ENCODE data around the gene OMP.

OMP gene

GRCh38 chr11:77087723-77088225, 14.9 kb upstream of the OMP start:
- no peak overlapping the region for H3K4me3 ChIP-seq
- no peaks in the 10 kb centered on the region for H3K27me3 ChIP-seq (ENCODE audit: low read depth)
- in situ Hi-C loops (cut with MboI; ENCODE audit: low sequenced_read_pairs): no loop called here
- no peaks in the 10 kb centered on the region for H3K4me1 ChIP-seq
- DNase-seq (ENCODE audit: low spot score in 2 of 2): no peak
- no peaks in the 10 kb centered on the region for H3K9me3 ChIP-seq
- no peaks in the 10 kb centered on the region for H3K36me3 ChIP-seq (replicated peaks)

GRCh38 chr11:77088236-77089003, 14.2 kb upstream of the OMP start:
- in situ Hi-C loops (cut with MboI; ENCODE audit: low sequenced_read_pairs): no loop called here
- Histone ChIP-seq H3K4me3 (no peak overlapping the region), H3K9me3 (no peaks in the 10 kb centered on the region), H3K36me3 (replicated peaks) (no peaks in the 10 kb centered on the region), H3K27me3 (ENCODE audit: low read depth) (no peaks in the 10 kb centered on the region), H3K4me1 (no peaks in the 10 kb centered on the region)
- no peak for DNase-seq (ENCODE audit: low spot score in 2 of 2)

GRCh38 chr11:77089004-77089545, 13.6 kb upstream of the OMP start:
- Histone ChIP-seq H3K27me3 (ENCODE audit: low read depth) (no peaks in the 10 kb centered on the region), H3K36me3 (replicated peaks) (no peaks in the 10 kb centered on the region), H3K4me1 (no peaks in the 10 kb centered on the region), H3K4me3 (no peak overlapping the region), H3K9me3 (no peaks in the 10 kb centered on the region)
- in situ Hi-C loops (cut with MboI; ENCODE audit: low sequenced_read_pairs): no loop called here
- no peak for DNase-seq (ENCODE audit: low spot score in 2 of 2)

- no peak for DNase-seq (ENCODE audit: low spot score in 2 of 2)
- Histone ChIP-seq H3K27me3 (ENCODE audit: low read depth) (no peaks in the 10 kb centered on the region), H3K4me3 (no peak overlapping the region), H3K4me1 (no peaks in the 10 kb centered on the region), H3K36me3 (replicated peaks) (no peaks in the 10 kb centered on the region), H3K9me3 (no peaks in the 10 kb centered on the region)
- in situ Hi-C loops (cut with MboI; ENCODE audit: low sequenced_read_pairs): loop anchor here (5.0 kb wide), 1 partner anchor 43 kb away; no protein-coding TSS in a partner anchor
Observed at GRCh38 chr11:77090046-77090372, 12.6 kb upstream of the OMP start.

- Histone ChIP-seq H3K4me1 (no peaks in the 10 kb centered on the region), H3K9me3 (no peaks in the 10 kb centered on the region), H3K4me3 (no peak overlapping the region), H3K27me3 (ENCODE audit: low read depth) (no peaks in the 10 kb centered on the region), H3K36me3 (replicated peaks) (no peaks in the 10 kb centered on the region)
- in situ Hi-C loops (cut with MboI; ENCODE audit: low sequenced_read_pairs): loop anchor here (5.0 kb wide), 1 partner anchor 43 kb away; no protein-coding TSS in a partner anchor
- no peak for DNase-seq (ENCODE audit: low spot score in 2 of 2)
Observed at GRCh38 chr11:77090373-77091111, 12.1 kb upstream of the OMP start.

- peak; percentile 49 to 86 for DNase-seq (ENCODE audit: low spot score in 2 of 2)
- H3K4me1 ChIP-seq: no peaks in the 10 kb centered on the region
- no peak overlapping the region for H3K4me3 ChIP-seq
- no peaks in the 10 kb centered on the region for H3K36me3 ChIP-seq (replicated peaks)
- in situ Hi-C loops (cut with MboI; ENCODE audit: low sequenced_read_pairs): loop anchor here (5.0 kb wide), 1 partner anchor 44 kb away; no protein-coding TSS in a partner anchor
- H3K27me3 ChIP-seq (ENCODE audit: low read depth): no peaks in the 10 kb centered on the region
- H3K9me3 ChIP-seq: no peaks in the 10 kb centered on the region
Observed at GRCh38 chr11:77091146-77091940, 11.3 kb upstream of the OMP start.

- Histone ChIP-seq H3K4me1 (no peaks in the 10 kb centered on the region), H3K9me3 (no peaks in the 10 kb centered on the region), H3K27me3 (ENCODE audit: low read depth) (no peaks in the 10 kb centered on the region), H3K36me3 (replicated peaks) (no peaks in the 10 kb centered on the region), H3K4me3 (no peak overlapping the region)
- in situ Hi-C loops (cut with MboI; ENCODE audit: low sequenced_read_pairs): loop anchor here (5.0 kb wide), 1 partner anchor 45 kb away; no protein-coding TSS in a partner anchor
- DNase-seq (ENCODE audit: low spot score in 2 of 2): no peak
Observed at GRCh38 chr11:77092382-77092781, 10.3 kb upstream of the OMP start.

- Histone ChIP-seq H3K27me3 (ENCODE audit: low read depth) (no peaks in the 10 kb centered on the region), H3K36me3 (replicated peaks) (no peaks in the 10 kb centered on the region), H3K4me3 (no peak overlapping the region), H3K4me1 (no peaks in the 10 kb centered on the region), H3K9me3 (no peaks in the 10 kb centered on the region)
- in situ Hi-C loops (cut with MboI; ENCODE audit: low sequenced_read_pairs): loop anchor here (5.0 kb wide), 1 partner anchor 46 kb away; no protein-coding TSS in a partner anchor
- DNase-seq (ENCODE audit: low spot score in 2 of 2): no peak
Observed at GRCh38 chr11:77093056-77093891, 9.4 kb upstream of the OMP start.

GRCh38 chr11:77093987-77094840, 8.4 kb upstream of the OMP start:
- Histone ChIP-seq H3K9me3 (no peaks in the 10 kb centered on the region), H3K36me3 (replicated peaks) (no peaks in the 10 kb centered on the region), H3K4me3 (no peak overlapping the region), H3K4me1 (no peaks in the 10 kb centered on the region), H3K27me3 (ENCODE audit: low read depth) (no peaks in the 10 kb centered on the region)
- in situ Hi-C loops (cut with MboI; ENCODE audit: low sequenced_read_pairs): loop anchor here (5.0 kb wide), 1 partner anchor 47 kb away; no protein-coding TSS in a partner anchor
- DNase-seq (ENCODE audit: low spot score in 2 of 2): no peak

GRCh38 chr11:77094841-77095365, 7.7 kb upstream of the OMP start:
- H3K4me3 ChIP-seq: no peak overlapping the region
- no peaks in the 10 kb centered on the region for H3K9me3 ChIP-seq
- no peak for DNase-seq (ENCODE audit: low spot score in 2 of 2)
- H3K4me1 ChIP-seq: no peaks in the 10 kb centered on the region
- H3K36me3 ChIP-seq (replicated peaks): no peaks in the 10 kb centered on the region
- no peaks in the 10 kb centered on the region for H3K27me3 ChIP-seq (ENCODE audit: low read depth)
- in situ Hi-C loops (cut with MboI; ENCODE audit: low sequenced_read_pairs): loop anchor here (5.0 kb wide), 1 partner anchor 48 kb away; no protein-coding TSS in a partner anchor

- Histone ChIP-seq H3K36me3 (replicated peaks) (no peaks in the 10 kb centered on the region), H3K27me3 (ENCODE audit: low read depth) (no peaks in the 10 kb centered on the region), H3K9me3 (no peaks in the 10 kb centered on the region), H3K4me3 (no peak overlapping the region), H3K4me1 (no peaks in the 10 kb centered on the region)
- DNase-seq (ENCODE audit: low spot score in 2 of 2): no peak
- in situ Hi-C loops (cut with MboI; ENCODE audit: low sequenced_read_pairs): no loop called here
Observed at GRCh38 chr11:77095551-77096490, 6.8 kb upstream of the OMP start.
